Right atrium auricular region (tissue), 2 donors: ENCODE results near the gene GUCD1. TPM values are rescaled to one million over a fixed set of nuclear protein-coding genes. Genes with fewer than 3 reads are reported as not detected.

ENCODE experiments used
- DNase-seq: peaks from one replicate; pipeline ENCODE4 v3.0.0-alpha.2; 2019; ENCODE audit warnings: low spot score
- H3K27ac ChIP-seq, 2 donors: fragments of 200-600 bp; sonication (generic); 1 replicate in 1 of 2; 2 replicates in 1 of 2; pipeline ENCODE4 v1.5.1; 2016 to 2019
- H3K27me3 ChIP-seq, 2 donors: fragments of 200-600 bp; sonication (generic); one replicate each; pipeline versions ENCODE4 v1.5.1 to v1.6.0; 2017 to 2019
- H3K36me3 ChIP-seq: fragments of 200-600 bp; sonication (generic); one replicate; pipeline ENCODE4 v1.5.1; 2016
- H3K4me1 ChIP-seq, 2 donors: fragments of 200-600 bp; sonication (generic); one replicate each; pipeline versions ENCODE4 v1.5.1 to v1.6.0; 2017 to 2019
- H3K4me3 ChIP-seq, 2 donors: fragments of 200-600 bp; sonication (generic); 1 replicate in 1 of 2; 2 replicates in 1 of 2; pipeline ENCODE4 v1.5.1; 2017 to 2019; ENCODE audit warnings: mild to moderate bottlenecking in 1 of 2, moderate library complexity in 1 of 2
- H3K9me3 ChIP-seq, 2 donors: fragments of 200-600 bp; sonication (generic); one replicate each; pipeline ENCODE4 v1.5.1; 2019
- total RNA-seq, 2 donors: library from RNA; depleted of rRNA; stranded (reverse); fragments of >200 nt; gene quantifications; one replicate each; pipeline ENCODE4 v1.1.0, GENCODE V29; 2016
- TF ChIP-seq, protein P1 (sequence below), 2 donors: fragments of 200-600 bp; sonication (generic); IDR thresholded peaks; one replicate each; pipeline ENCODE4 v1.5.1; 2019; ENCODE audit warnings: antibody characterized with exemption in 2 of 2

Gene GUCD1
- total RNA-seq, 2 donors from 2014 or later, result 132 to 147 TPM

GRCh38 chr22:24529898-24530297 is 25.0 kb downstream of the GUCD1 start:
- Histone ChIP-seq H3K9me3 (no peaks in the 10 kb centered on the region), H3K4me3 (no peak overlapping the region), H3K27ac (no peak overlapping the region), H3K36me3 (no peaks in the 10 kb centered on the region), H3K27me3 (no peaks in the 10 kb centered on the region), H3K4me1 (peaks cover 0 to 9% of the 10 kb centered on the region in 2 donors)
- TF ChIP-seq, protein P1, sequence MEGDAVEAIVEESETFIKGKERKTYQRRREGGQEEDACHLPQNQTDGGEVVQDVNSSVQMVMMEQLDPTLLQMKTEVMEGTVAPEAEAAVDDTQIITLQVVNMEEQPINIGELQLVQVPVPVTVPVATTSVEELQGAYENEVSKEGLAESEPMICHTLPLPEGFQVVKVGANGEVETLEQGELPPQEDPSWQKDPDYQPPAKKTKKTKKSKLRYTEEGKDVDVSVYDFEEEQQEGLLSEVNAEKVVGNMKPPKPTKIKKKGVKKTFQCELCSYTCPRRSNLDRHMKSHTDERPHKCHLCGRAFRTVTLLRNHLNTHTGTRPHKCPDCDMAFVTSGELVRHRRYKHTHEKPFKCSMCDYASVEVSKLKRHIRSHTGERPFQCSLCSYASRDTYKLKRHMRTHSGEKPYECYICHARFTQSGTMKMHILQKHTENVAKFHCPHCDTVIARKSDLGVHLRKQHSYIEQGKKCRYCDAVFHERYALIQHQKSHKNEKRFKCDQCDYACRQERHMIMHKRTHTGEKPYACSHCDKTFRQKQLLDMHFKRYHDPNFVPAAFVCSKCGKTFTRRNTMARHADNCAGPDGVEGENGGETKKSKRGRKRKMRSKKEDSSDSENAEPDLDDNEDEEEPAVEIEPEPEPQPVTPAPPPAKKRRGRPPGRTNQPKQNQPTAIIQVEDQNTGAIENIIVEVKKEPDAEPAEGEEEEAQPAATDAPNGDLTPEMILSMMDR (IDR thresholded peaks at IDR 0.05), result no peak
- DNase-seq, result no peak

- no peaks in the 10 kb centered on the region for H3K27me3 ChIP-seq
- peaks cover 0 to 17% of the 10 kb centered on the region in 2 donors for H3K4me1 ChIP-seq
- no peaks in the 10 kb centered on the region for H3K9me3 ChIP-seq
- H3K27ac ChIP-seq, result no peak overlapping the region
- TF ChIP-seq, protein P1 (IDR thresholded peaks at IDR 0.05), result no peak
- no peak overlapping the region for H3K4me3 ChIP-seq
- no peaks in the 10 kb centered on the region for H3K36me3 ChIP-seq
- no peak for DNase-seq
Measured at GRCh38 chr22:24526191-24526590, 28.7 kb downstream of the GUCD1 start.

DNA sequence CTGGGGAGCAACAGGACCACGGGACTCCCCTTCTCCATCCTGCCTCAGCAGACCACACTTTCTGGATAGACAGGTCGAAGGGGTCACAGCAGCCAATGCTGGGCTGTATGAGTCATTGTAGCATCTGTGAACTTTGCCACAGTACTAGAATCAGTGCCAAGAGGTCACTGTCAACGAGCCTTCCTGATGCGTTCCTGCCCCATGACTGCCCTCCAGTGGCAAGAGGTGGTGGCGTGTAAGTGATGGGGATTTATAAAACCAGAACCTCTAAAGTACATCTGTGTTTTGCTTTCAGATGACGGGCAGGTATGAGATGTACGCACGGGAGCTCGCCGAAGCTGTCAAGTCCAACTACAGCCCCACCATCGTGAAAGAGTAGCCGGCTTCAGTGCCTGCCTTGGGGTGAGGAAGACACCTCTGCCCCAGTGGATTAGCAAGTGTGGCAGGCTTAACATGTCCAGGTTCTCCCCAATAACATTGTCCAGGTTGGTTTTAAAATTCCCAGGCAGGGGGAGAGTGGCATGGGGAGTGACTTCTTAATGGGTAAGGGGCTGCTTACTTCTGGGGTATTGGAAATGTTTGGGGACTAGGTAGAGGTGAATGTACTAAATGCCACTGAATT is 29.4 kb downstream of the GUCD1 start:
- Histone ChIP-seq H3K36me3 (no peaks in the 10 kb centered on the region), H3K9me3 (no peaks in the 10 kb centered on the region), H3K4me3 (no peak overlapping the region), H3K27me3 (no peaks in the 10 kb centered on the region), H3K27ac (no peak overlapping the region), H3K4me1 (peaks cover 0 to 20% of the 10 kb centered on the region in 2 donors)
- TF ChIP-seq, protein P1 (IDR thresholded peaks at IDR 0.05), result peak; percentile 81 to 91
- peak; percentile 88 for DNase-seq

DNA sequence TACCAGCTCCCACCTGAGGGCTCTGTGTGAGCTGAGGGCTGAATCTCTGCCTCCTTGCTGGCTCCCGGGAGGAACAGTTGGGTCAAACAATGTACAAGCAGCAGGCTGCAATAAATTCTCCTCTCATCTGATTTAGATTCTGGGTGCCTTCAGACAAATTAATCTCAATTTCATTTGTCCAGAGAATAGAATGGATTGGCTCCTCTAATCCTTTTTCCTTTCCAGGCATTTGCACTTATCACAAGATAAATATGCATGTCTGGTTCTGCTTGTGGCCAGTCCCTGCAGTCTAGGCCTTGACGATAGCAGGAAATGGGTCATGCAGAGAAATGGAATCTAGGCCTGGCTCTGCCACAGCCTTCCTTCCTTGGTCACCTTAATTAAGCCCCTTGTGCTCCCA is 31.1 kb downstream of the GUCD1 start:
- Histone ChIP-seq H3K9me3 (no peaks in the 10 kb centered on the region), H3K36me3 (no peaks in the 10 kb centered on the region), H3K4me3 (no peak overlapping the region), H3K4me1 (peaks cover 0 to 20% of the 10 kb centered on the region in 2 donors), H3K27ac (no peak overlapping the region), H3K27me3 (no peaks in the 10 kb centered on the region)
- TF ChIP-seq, protein P1 (IDR thresholded peaks at IDR 0.05), result no peak
- DNase-seq, result no peak

DNA sequence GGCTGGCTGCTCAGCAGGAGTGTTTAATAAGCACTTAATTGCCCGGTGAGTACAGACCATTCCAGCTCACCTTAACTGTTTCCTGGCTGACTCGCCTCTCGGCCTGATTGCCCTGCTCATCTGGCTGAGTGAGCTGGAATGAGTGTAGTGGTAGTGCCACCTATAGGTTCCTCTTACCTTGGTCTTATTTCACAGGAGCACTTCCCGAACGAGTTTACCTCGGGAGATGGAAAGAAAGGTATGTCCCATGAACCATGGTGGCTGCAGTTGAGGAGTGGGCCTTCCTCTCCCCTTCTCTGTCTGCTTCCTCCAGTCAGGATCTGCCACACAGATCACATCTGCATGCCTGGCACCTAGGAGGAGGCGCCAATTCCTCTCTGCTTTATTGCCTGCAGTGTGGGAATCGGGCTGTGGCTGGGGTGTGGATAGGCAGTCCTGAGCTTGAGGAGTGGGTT is 33.1 kb downstream of the GUCD1 start:
- DNase-seq, result no peak
- H3K4me3 ChIP-seq, result no peak overlapping the region
- H3K36me3 ChIP-seq, result no peaks in the 10 kb centered on the region
- no peaks in the 10 kb centered on the region for H3K27me3 ChIP-seq
- H3K27ac ChIP-seq, result no peak overlapping the region
- peaks cover 0 to 20% of the 10 kb centered on the region in 2 donors for H3K4me1 ChIP-seq
- no peaks in the 10 kb centered on the region for H3K9me3 ChIP-seq
- TF ChIP-seq, protein P1 (IDR thresholded peaks at IDR 0.05), result peak in 1 of 2 donors; percentile 61

DNA sequence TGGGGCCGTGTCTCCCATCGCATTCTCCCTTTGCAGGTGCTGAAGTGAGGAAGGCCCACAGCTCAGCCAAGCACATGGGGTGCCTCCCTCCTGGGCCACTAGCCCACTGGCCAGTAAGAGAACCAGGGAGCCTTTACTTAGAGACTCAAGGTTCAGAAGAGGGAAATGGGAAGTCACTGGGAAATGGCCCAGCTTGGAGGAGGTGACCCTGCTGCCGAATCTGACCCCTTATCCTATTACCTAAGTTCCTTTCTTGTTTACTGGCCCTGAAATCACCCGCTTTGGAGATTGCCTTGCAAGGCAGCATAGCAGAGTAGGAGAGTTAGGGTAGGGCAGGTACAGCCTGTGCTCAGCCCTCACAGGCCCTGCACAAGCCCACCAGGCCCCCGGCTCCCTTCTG is 35.4 kb downstream of the GUCD1 start:
- H3K27me3 ChIP-seq, result no peaks in the 10 kb centered on the region
- no peak for DNase-seq
- no peaks in the 10 kb centered on the region for H3K36me3 ChIP-seq
- H3K4me3 ChIP-seq, result no peak overlapping the region
- H3K4me1 ChIP-seq, result peaks cover 0 to 22% of the 10 kb centered on the region in 2 donors
- TF ChIP-seq, protein P1 (IDR thresholded peaks at IDR 0.05), result no peak
- H3K27ac ChIP-seq, result no peak overlapping the region
- H3K9me3 ChIP-seq, result no peaks in the 10 kb centered on the region
